Skeletal muscle cell (primary cell): ENCODE measurements around the gene ZDHHC13.
"Not testable (repeated sequence)": the region's sequence is repeated elsewhere in the genome, so short reads cannot be mapped to it uniquely, and the experiment has no call there.

ENCODE experiments used
- DNase-seq: peaks from one replicate; pipeline ENCODE4 v3.0.0-alpha.2; 2010; ENCODE audit warnings: low read depth
- H3K4me3 ChIP-seq: 2 replicates; pipeline ENCODE4 v1.5.1; 2011; ENCODE audit warnings: low read depth, mild to moderate bottlenecking, control low read depth, low read length, moderate library complexity

Gene ZDHHC13

GRCh38 chr11:19094859-19095258 lies 22.1 kb upstream of the ZDHHC13 start:
- DNase-seq = no peak
- H3K4me3 ChIP-seq = no peak overlapping the region

DNA sequence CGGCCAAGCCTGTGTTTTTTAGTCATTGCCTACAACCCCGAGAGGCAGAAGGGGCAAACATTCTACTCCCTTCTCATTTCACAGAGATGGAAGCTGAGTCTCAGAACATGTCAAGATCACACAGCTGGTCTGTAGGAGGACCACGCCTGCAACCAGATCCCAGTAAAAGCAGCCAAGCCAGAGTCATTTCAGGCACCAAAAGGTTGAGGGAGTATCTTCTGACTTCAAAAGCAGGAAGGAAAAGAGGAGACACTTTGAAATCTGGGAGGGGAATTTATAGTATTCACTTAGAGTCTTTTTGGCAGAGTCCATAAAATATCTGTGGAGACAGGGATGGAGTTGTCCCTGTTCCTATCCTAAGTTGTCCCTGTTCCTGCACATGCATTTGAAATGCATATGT lies 17.9 kb upstream of the ZDHHC13 start:
- no peak overlapping the region for H3K4me3 ChIP-seq
- no peak for DNase-seq

- H3K4me3 ChIP-seq = no peak overlapping the region
- DNase-seq = no peak
Observed at GRCh38 chr11:19100885-19101284, 16.1 kb upstream of the ZDHHC13 start.

DNA sequence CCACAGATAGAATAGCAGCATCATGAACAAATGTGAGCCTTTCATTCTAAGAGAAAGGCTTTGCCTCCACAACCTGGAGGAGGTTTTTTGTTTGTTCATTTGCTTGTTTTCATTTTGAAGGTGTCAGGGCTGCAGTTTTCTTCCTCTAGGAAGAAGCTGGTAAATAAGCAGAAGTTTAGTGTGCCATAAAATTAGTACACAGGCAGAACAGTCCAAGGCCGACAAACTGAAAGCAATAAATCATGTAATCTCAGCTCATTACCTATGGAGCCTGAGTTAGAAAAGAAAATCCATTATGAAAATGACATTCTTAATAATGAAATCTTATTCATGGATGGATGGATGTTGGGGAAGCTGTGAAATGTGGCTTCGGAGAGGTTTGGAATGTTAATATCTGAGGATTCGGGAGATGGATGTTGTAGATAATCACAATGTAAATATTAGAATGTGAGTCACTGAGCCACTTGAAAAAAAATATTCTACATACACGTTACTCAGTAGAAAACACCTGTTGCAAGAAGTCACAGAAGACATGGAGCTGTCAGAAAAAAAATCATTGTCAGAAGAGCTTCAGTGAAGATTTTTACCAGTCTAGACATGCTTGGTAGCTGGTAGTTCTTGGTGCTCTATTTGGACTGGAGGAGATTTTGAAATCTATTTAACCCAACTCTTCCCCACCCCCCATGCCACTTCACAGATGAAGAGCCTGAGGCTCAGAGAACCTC lies 15.0 kb upstream of the ZDHHC13 start:
- DNase-seq = no peak
- H3K4me3 ChIP-seq = no peak overlapping the region

- no peak for DNase-seq
- no peak overlapping the region for H3K4me3 ChIP-seq
Observed at GRCh38 chr11:19102521-19102900, 14.5 kb upstream of the ZDHHC13 start.

GRCh38 chr11:19105011-19105410 lies 12.0 kb upstream of the ZDHHC13 start:
- no peak for DNase-seq
- H3K4me3 ChIP-seq = no peak overlapping the region

DNA sequence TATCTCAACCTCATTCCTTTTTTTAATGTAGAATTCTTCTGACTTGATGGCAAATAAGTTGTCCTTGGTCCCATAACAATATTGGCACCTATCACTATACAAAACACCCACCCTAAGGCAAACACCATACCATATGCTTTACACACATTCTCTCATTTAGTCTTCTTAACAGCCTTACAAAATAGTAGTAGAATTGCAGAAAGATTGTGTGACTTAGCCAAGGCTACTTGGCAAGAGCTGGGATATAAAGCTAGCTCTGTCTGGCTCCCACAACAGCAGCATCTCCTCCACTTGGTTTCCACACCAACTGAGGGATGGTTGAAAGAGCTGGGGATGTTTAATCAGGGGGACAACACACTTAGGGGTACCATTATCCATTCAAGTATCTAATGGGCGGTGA lies 9.8 kb upstream of the ZDHHC13 start:
- DNase-seq = no peak
- no peak overlapping the region for H3K4me3 ChIP-seq

- DNase-seq = no peak
- H3K4me3 ChIP-seq = no peak overlapping the region
Observed at GRCh38 chr11:19110295-19110694, 6.7 kb upstream of the ZDHHC13 start.

DNA sequence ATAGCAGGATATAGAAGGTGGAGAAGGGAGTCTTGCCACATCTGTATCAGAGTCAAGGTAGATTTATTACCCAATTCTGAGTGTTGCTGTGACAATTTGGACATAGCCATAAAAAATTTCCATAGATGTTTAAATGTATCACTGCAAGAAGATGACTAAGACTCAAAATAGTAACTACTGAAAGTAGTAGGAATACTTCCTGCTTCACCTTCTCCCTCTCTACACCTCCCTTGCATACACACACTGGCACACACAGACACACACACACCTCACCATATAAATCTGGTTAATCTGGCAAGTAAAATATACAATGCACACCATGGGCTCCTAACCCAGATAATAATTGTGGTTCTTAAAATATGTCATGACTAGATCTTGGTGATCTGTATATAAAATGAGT lies 5.2 kb upstream of the ZDHHC13 start:
- no peak overlapping the region for H3K4me3 ChIP-seq
- no peak for DNase-seq

DNA sequence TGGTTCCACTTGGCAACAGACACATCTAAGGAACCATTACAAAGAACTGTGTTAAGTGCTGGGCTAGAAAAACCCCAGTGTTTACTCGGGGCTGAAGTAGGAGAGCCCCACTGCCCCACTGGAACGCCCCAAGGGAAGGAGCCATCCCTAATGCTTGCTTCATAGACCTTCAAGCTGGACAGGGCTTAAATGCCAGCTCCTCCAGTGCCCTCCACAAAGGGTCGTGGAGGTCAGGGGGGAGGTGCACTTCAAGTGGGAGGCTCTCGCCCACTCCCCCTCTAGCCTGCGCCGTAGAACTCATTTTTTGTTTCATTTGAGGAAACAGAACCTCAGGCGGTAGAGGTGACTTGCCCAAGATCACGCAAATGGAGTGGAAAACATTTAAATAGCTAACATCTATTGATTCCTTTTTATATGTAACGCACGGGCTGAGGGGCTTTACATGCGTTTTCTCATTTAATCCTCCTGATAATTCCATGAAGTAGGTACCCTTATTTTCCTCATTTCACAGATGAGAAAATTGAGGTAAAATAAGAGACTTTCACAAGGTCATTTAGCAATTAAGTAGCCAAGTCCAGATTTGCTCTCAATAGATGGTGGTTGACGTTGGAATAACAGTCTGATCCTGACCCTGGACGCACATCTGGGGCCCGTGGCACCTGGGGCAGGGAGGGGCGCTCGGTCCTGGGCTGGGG lies 545 bp upstream of the ZDHHC13 start:
- H3K4me3 ChIP-seq = peak overlapping the region; percentile 87
- DNase-seq = no peak

- no peak for DNase-seq
- H3K4me3 ChIP-seq = peak overlapping the region; percentile 87
Observed at GRCh38 chr11:19117760-19118097, 761 bp downstream of the ZDHHC13 start.

DNA sequence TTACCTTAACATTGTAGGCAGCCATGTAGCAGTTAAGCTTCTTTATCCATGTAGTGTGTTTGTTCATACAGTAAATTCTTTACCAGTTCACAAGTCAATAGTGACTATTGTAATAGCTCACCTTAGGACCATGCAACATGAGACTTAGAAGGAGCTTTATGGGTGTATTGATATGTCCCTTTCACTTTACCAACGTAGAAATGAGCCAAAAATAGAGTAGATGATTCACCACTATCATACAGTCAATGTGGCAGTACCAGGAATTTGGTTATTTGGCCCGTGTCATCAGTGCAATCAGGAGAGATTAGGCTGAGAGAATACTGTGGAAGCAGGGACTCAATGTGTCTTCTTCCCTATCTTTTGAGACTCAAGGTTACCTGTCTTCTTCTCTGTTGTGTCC lies 4.7 kb downstream of the ZDHHC13 start:
- DNase-seq = no peak

DNA sequence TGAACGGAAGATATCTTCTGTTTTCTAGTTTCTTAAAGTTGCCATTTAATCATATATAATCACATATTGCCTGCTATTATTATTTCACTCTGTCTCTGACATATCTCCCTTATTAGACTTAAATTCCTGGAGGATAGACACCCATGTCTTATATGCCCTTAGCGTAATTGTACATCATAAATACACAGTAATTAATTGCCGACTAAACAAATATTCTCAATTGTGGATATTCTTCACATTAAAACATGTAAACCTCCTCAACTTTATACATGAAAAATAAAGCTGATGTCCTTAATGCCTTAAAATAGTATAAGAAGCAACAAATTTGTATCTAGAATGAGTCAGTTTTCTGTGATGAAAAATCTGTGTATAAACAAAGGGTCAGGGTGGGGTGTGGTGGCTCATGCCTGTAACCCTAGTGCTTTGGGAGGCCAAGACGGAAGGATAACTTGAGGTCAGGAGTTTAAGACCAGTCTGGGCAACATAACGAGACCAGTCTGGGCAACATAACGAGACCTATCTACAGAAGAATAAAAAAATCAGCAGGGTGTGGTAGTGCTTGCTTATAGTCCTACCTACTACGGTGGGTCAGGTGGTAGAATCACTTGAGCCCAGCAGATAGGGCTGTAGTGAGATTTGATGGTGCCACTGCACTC lies 6.1 kb downstream of the ZDHHC13 start:
- no peak overlapping the region for H3K4me3 ChIP-seq
- DNase-seq = no peak

More for the DNA sequence above, 4.7 kb downstream of the ZDHHC13 start:
- no peak overlapping the region for H3K4me3 ChIP-seq

DNA sequence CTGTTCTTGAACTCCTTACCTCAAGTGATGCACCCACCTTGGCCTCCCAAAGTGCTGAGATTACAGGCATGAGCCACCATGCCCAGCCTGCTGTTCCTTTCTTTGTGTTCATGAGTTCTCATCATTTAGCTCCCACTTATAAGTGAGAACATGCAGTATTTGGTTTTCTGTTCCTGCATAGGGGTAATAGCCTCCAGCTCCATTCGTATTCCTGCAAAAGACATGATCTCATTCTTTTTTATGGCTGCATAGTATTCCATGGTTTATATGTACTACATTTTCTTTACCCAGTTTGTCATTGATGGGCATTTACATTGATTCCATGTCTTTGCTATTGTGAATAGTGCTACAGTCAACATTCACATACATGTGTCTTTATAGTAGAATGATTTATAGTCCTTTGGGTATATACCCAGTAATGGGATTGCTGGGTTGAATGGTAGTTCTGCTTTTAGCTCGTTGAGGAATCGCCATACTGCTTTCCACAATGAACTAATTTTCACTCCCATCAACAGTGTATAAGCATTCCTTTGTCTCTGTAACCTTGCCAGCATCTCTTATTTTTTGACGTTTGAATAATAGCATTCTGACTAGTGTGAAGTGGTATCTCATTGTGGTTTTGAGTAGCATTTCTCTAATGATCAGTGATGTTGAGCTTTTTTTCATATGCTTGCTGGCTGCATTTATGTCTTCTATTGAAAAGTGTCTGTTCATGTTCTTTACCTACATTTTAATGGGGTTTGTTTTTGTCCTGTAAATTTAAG lies 9.8 kb downstream of the ZDHHC13 start:
- not testable (repeated sequence) for H3K4me3 ChIP-seq, DNase-seq

- DNase-seq = no peak
- no peak overlapping the region for H3K4me3 ChIP-seq
Observed at GRCh38 chr11:19134004-19134403, 17.0 kb downstream of the ZDHHC13 start.

DNA sequence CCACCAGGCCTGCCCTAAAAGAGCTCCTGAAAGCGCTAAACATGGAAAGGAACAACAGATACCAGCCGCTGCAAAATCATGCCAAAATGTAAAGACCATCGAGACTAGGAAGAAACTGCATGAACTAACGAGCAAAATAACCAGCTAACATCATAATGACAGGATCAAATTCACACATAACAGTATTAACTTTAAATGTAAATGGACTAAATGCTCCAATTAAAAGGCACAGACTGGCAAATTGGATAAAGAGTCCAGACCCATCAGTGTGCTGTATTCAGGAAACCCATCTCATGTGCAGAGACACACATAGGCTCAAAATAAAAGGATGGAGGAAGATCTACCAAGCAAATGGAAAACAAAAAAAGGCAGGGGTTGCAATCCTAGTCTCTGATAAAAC lies 19.9 kb downstream of the ZDHHC13 start:
- not testable (repeated sequence) for DNase-seq

GRCh38 chr11:19145319-19145718 lies 28.4 kb downstream of the ZDHHC13 start:
- no peak overlapping the region for H3K4me3 ChIP-seq
- no peak for DNase-seq

More for the DNA sequence above, 19.9 kb downstream of the ZDHHC13 start:
- H3K4me3 ChIP-seq = not testable (repeated sequence)

DNA sequence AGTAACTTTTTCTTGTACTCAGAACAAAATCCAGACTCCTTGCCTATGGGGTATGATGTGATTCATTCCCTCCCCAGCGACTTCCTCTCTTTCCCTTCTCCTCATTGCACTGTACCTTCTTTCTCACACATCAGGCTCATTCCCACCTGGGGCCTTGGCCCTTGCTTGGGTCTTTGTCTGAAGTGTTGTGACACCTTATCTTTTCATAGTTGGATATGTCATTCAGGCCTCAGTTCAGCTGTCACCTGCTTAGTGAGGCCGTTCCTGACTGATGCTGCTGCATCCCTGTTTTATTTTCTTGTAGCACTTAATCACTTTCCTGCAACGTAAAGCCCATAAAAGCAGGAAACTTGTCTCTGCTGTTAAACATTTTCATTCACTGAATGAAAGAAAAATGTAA lies 39.9 kb downstream of the ZDHHC13 start:
- no peak overlapping the region for H3K4me3 ChIP-seq
- no peak for DNase-seq

DNA sequence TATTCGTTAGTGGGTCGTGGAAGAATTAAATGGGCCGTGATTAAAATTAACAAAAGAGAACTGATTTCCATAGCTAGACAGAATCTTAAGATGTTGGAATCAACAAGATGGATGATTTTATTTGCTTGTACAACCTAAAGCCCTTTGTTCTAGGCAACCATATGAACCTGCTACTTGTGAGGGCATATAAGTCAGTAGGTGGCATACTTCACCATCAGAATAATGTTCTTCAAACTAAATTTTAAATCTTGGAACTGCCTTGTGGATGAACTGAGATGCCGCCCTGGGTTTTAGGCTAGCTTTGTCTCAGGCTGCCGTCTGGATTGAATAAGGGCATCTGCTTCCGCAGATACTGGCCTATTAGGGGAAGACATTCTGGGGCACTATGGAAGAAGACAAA lies 43.9 kb downstream of the ZDHHC13 start:
- no peak overlapping the region for H3K4me3 ChIP-seq

GRCh38 chr11:19161651-19162050 lies 44.7 kb downstream of the ZDHHC13 start:
- H3K4me3 ChIP-seq = no peak overlapping the region
- no peak for DNase-seq

More for the DNA sequence above, 43.9 kb downstream of the ZDHHC13 start:
- no peak for DNase-seq
